GM18868 (cell line): ENCODE results near the gene CLDN8.

Experiments used
- ATAC-seq: cut with Tn5 transposase; IDR thresholded peaks from one replicate; pipeline ENCODE4 v1.9.1; 2021; ENCODE audit warnings: mild to moderate bottlenecking, moderate library complexity; ENCODE audit not compliant: unreplicated experiment

CLDN8 gene

DNA sequence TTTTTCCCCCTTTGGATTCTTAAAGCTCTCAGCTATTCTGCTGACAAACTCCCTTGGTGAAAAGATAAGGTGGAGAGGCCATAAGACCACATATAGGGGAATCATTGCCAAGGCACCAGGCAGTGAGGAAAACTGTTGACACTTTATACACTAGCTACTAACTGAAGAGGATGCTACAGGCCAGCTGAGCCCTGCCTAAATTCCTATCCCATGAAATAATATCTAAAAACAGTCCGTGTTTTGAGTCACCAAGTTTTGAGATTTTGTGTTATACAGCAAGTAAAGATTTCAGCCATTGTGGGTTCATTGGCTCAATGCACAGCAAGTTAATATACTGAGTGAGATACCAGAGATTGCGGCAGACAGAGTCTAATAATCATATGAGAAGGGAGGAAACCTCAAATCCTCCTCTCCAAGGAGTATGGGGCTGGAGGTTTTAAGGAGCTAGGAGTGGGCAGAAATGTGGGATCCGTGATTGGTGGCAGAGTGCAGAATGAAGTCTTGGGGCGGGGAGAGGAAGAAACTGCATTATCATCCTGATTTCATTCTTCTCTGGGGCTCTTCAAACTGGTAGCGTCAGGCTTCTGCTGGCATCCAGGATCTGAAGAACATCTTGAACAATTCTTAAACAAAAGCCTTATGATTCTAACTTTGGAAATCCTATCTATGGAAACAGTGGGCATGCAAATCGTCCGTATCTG lies 9.2 kb downstream of the CLDN8 start:
- no peak for ATAC-seq

DNA sequence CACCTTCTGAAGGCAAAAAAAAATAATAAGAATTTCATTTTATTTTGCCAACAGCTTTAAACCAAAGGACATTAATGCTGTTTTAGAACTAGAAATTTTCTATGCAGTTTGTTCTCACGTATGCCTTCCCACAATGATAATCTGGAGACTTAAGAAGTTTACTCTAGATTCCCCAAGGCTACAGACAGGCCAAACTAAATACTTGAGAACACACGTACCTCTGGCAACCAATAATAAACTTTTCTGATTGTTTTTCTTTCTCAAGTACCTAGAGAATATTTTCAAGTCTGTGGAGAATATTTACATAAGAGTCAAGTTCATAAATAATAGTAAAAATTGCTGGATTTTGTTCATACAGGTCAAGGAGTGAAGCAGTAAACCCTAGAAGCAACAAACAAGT lies 15.9 kb downstream of the CLDN8 start:
- ATAC-seq, result no peak

DNA sequence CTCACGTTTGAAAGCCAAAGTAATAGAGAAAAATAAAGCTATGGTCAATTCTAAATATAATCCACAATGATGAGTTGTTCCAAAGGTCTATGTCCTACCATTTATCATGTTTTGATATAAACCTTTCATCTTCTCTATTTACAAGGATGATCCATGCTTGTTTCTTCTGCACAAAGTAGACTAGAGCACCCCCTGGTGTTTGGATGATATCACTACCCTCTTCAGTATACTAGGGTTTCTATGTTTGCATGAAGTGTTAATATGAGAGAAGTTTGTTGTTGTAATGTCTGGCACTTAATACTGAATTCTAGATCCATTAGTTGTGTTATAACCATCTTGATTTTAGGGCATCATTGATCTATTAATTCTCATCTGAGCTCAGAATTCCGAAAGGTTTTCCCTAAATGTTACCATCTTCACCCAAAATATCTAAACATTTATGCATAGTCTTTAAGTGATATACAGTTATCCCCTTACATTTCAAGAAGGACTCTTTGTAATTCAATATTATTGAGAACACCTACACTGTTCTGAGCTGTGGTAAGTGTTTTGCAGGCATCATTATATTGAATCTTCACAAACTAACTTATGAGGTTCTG lies 21.1 kb downstream of the CLDN8 start:
- ATAC-seq, result peak; percentile 84

- ATAC-seq, result no peak
Measured at GRCh38 chr21:30193201-30193600, 22.7 kb downstream of the CLDN8 start.

GRCh38 chr21:30190554-30190953 lies 25.3 kb downstream of the CLDN8 start:
- no peak for ATAC-seq

GRCh38 chr21:30189773-30190172 lies 26.1 kb downstream of the CLDN8 start:
- ATAC-seq, result no peak

GRCh38 chr21:30186242-30186641 lies 29.7 kb downstream of the CLDN8 start:
- ATAC-seq, result no peak

GRCh38 chr21:30168086-30168485 lies 47.8 kb downstream of the CLDN8 start:
- ATAC-seq, result no peak

DNA sequence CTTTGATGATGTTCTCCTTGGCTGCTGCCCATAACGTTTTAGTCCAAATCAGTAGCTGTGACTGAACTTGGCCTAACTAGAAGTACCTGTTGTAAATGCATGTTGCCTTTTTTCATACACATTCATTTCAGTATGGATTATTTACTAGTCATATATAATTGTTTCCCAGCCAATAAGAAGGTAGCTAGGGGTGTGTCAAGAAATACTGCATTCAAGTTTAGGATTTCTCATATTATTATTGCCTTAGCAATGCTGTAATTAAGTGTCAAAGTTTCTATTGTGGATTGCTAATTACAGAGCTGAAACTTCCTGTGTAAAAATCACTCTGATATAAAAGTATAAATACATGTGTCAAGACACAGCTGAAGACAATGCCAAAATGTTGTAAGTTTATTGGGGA lies 49.2 kb downstream of the CLDN8 start, which contains the start of gene CLDN17:
CLDN17 (minus strand) TSS at position 101 of the 400 bp plus-strand sequence. CDS start 188 bp downstream, outside the sequence.
- ATAC-seq, result no peak

- ATAC-seq, result no peak
Measured at GRCh38 chr21:30166171-30166570, 49.7 kb downstream of the CLDN8 start.

DNA sequence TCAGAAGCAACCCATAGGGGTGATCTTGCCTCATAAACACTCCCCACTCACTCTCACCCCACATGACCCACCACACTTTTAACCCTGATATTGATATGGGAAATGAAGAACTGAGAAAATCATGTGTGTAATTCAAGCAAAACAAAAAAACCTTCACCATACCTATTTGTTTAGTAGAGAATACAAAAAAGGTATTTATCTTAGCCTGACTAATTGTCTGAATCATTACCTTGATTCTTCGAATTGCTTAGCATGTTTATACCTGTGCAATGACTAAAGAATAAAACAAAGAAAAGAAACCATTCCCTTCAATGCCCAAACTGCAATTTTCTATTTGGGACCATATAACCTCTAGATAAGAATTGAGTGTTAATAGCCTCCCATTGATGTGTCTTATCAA lies 51.1 kb downstream of the CLDN8 start:
- no peak for ATAC-seq
